Measurements from ENCODE around the gene GPSM1.

Gene GPSM1

GRCh38 chr9:136327304-136327974, at the start of gene GPSM1:
TSS of gene GPSM1 (plus strand) at chr9:136327539. CDS start at chr9:136327696, 157 bp downstream.
- FAIRE-seq: no peak

GRCh38 chr9:136277746-136278145, 49.6 kb upstream of the GPSM1 start:
- no peak for FAIRE-seq

- FAIRE-seq: no peak
Observed at GRCh38 chr9:136278221-136278620, 49.1 kb upstream of the GPSM1 start.

GRCh38 chr9:136278894-136279293, 48.4 kb upstream of the GPSM1 start:
- FAIRE-seq: no peak

GRCh38 chr9:136279471-136279870, 47.9 kb upstream of the GPSM1 start:
- FAIRE-seq: no peak

GRCh38 chr9:136280535-136281315, 46.6 kb upstream of the GPSM1 start:
- no peak for FAIRE-seq

GRCh38 chr9:136281421-136282271, 45.7 kb upstream of the GPSM1 start:
- FAIRE-seq: no peak

- FAIRE-seq: no peak
Observed at GRCh38 chr9:136282272-136282861, 45.0 kb upstream of the GPSM1 start.

GRCh38 chr9:136283291-136284235, 43.8 kb upstream of the GPSM1 start:
- no peak for FAIRE-seq

- FAIRE-seq: no peak
Observed at GRCh38 chr9:136284311-136284710, 43.0 kb upstream of the GPSM1 start.

- no peak for FAIRE-seq
Observed at GRCh38 chr9:136284951-136285350, 42.4 kb upstream of the GPSM1 start.

GRCh38 chr9:136285501-136286358, 41.6 kb upstream of the GPSM1 start:
- no peak for FAIRE-seq

- no peak for FAIRE-seq
Observed at GRCh38 chr9:136286359-136286986, 40.9 kb upstream of the GPSM1 start.

GRCh38 chr9:136286987-136287379, 40.4 kb upstream of the GPSM1 start:
- no peak for FAIRE-seq

GRCh38 chr9:136287960-136288753, 39.2 kb upstream of the GPSM1 start:
- FAIRE-seq: no peak

- no peak for FAIRE-seq
Observed at GRCh38 chr9:136289651-136290507, 37.5 kb upstream of the GPSM1 start.

- no peak for FAIRE-seq
Observed at GRCh38 chr9:136290508-136291000, 36.8 kb upstream of the GPSM1 start.

- FAIRE-seq: no peak
Observed at GRCh38 chr9:136291306-136292025, 35.9 kb upstream of the GPSM1 start.
